Stimulated activated CD4-positive, alpha-beta T cell treated with anti-CD3 and anti-CD28 coated beads, Interleukin-4, amount 100 ng/mL, for 1 hour (primary cell): ENCODE data around the gene GID8.

Experiments used
- DNase-seq: peaks from one replicate; pipeline ENCODE4 v3.0.0-alpha.2; 2020

Gene GID8

DNA sequence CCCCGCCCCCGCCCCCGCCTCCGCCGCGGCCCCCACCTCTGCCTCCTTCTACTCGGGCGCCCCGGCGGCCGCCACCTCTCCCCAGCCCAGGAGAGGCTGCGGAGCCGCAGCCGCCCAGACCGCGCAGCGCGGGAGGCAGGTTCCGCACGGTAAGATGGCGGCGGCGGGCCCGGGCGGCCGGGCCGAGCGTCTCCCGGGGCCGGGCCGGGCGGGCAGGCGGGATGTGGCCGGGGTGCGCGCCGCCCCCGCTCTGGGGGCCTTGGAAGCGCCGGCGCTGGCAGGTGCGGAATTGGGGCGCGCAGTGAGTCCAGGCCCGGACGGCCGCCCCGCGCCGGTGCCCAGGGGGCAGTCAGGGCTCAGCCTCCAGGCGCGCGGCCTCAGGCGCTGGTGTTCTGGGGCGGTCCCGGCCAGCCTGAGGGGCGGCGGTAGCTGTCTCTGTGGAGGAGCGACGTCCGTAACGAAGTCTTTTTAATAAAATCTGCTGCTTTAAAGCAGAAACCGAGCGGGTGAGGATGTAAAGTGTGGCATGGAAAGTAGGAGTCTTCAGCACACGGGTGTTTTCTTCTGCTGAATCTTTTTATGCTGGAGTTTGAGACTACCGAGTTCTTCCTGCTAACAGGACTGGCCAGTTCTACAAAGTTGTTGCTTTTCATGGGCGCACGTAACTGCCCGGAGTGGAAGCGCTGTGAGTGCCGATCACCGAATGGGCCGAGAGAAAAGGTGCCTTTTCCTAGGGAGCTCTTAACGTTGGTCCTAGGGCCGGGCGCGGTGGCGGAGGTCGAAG lies at the start of gene GID8:
Gene GID8, plus strand, starts transcription at position 43 of the 784 bp plus-strand sequence. CDS start 3,356 bp downstream, outside the sequence.
- DNase-seq, result peak; percentile 51

DNA sequence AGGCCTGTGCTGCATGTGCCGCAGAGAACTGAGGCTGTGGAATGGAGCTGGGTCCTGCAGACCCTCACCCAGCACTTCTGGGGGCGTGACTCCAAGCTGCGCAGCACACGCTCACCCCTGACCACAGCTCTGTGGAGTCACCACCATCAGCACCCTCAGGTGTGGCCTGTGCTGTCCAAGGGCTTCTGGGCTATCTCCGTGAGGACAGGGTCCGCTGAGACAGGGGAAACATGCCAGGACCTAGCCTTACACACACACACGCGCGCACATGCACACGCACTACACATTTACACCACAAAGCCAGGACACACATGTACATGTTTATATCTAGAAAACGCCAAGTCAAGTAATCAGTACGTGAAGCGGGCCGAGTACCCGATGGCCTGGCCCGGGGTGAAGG lies 49.5 kb upstream of the GID8 start:
- DNase-seq, result no peak

DNA sequence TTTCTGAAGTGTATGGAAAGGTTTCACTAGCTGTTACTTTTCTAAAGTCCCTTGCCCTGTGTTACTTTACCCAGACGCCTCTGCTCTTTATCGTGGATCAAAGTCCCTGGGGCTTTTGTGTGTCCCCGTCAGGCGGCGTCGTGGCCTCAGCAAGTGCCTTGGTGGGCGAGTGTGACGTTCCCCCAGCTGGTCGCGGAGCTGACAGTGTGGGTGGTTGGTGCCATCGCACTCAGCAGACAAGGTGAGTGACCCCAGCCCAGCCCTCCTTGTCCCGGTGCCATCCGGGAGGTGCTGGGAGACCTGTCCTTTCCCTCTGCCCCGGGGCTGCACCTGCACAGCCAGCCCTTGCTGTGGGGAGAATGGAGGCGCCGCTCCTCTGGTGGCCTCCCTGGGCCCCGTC lies 49.0 kb upstream of the GID8 start:
- no peak for DNase-seq

DNA sequence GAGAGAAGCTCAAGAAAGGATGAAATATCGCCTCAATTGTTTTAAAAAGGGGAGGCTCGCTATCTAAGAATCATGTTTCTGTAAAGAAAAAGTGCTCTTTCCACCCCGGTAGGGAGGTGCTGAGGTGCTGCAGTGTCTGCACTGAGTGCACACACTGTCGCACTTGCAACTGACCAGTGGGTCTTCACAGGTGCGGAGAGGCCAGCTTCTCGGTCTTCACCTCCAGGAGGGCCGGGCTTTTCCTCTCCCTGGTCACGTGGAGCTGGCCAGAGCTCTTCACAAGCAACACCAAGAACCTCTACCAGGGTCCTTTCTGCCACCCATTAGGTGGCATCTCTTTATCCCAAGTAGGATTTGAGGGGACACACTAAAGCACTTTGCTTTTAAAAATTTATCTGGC lies 48.5 kb upstream of the GID8 start:
- DNase-seq, result no peak

DNA sequence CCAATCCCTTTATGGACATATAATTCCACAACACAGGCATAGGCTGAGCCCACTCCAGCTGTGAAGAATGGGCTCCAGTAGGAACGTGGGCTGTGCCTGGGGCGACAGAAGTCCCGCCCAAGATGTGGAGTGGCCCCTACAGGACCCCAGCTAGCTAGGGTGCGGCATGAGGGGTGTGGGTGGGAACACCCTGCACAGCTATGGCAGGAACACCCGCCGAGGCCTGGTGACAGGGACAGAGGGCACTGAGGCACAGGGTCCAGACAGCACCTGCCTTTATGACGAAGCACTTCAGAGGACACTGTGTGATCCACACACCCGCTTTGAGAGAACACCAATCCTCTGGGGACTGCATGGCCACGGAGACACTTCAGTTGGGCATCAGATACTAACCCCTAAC lies 48.1 kb upstream of the GID8 start:
- no peak for DNase-seq

DNA sequence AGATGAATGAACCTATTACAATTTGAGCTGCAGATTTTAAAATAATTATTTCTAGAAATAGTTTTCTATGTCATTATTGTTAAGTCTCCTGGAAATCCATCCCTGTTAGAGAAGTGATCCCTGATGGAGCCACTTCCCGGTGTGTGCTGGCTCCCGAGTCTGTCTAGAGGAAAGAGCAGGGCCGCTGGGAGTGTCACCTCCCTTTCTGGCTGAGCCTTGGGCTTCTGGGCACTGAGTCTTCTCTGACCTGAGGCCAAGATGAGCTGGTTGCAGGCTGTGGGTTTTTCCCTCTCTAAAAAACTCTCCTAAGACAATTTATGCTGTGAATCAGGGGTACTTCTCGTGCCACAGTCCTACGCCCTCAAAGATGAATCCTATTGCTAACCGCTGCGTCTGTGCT lies 47.5 kb upstream of the GID8 start:
- DNase-seq, result no peak

DNA sequence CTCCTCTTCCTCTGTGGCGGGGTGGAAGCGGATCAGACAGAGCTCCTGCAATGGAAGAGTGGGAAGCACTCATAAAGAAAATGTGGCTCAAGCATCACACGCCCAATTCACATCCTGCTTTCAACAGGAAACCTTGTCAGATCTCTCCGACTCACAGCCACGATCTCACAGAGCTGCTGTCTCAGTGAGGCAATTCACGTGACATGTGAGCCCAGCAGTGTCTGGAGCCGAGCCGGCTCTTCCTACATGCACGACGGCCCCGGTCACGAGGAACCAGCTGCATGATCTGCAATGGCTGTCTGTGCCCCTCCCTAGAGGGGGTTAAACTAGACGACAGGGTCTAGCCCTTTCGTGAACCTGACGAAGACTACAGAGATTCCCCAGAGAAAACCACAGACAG lies 46.8 kb upstream of the GID8 start:
- DNase-seq, result peak; percentile 26

DNA sequence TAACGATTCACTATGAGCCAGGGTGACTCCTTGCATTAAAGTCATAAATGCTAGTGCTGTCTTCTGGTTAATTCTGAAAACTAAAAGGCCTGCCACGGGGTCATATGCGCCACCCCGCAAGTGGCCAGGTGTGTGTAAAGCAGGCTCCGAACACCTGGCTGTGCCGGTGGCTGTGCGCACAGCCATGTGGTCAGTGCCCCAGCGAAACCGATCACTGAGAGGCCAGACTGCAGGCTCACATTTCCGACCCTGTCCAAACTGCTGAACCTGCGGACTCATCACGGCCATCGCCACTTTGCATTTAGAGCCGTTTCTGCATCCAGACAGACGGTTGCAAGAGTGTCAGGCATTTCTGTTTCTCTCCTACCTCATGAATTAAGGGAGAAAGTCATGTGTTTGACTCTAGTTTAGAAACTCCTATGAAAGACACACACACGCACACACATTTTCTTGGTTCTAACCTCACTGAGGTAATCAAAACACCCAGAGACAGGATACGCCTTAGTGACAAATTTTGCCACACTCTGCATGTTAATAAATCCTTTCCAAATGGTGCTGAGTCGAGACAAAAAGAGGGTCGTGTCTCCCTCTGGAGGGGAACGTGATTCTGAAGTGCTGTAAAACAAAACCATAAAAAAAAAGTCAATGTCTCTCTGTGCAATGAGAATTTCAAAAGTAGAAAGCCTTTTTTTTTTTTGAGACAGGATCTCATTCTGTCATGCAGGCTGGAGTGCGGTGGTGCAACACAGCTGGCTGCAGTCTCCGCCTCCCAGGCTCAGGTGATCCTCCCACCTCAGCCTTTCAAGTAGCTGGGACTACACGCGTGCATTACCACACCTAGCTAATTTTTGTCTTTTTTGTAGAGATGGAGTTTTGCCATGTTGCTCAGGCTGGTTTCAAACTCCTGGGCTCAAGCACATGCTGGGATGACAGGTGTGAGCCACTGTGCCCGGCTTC lies 45.3 kb upstream of the GID8 start:
- DNase-seq, result peak; percentile 22

DNA sequence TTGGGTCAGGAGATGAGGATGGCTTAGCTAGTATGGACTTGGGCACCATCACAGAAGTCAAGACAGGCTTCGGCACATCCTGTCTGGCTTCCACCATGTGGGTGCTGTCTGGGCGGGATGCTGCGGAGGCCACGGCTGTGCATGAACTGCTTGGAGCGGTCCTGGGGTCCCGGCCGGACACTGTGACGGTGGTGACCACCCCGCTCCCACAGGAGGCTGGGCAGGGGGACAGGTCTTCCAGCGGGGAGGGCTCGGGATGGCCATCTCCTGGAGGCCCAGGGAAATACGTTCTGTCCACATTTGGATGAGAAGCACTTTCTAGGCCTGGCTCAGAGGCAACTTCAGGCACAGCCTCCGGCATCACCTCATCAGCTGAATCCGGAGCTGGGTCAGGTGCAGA lies 44.2 kb upstream of the GID8 start:
- no peak for DNase-seq

DNA sequence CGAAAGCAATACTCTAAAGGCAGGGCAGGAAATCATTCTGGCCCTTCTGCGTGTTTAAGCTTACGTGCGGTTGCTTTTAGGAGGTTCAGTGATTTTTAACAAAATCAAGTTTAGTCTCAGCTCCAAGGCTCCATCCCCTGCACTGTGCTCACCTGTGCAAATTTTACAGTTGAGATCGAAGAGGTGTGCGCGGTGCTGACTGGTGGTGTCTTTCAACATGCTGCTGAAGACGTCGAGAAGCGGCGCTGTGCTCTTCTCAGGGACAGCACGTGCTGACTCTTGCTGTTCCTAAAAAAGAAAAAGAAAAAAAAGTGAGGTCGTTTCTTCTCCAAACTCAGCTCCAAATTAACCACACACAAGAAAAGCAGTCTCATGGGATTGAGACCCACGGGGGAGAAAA lies 43.7 kb upstream of the GID8 start:
- no peak for DNase-seq

DNA sequence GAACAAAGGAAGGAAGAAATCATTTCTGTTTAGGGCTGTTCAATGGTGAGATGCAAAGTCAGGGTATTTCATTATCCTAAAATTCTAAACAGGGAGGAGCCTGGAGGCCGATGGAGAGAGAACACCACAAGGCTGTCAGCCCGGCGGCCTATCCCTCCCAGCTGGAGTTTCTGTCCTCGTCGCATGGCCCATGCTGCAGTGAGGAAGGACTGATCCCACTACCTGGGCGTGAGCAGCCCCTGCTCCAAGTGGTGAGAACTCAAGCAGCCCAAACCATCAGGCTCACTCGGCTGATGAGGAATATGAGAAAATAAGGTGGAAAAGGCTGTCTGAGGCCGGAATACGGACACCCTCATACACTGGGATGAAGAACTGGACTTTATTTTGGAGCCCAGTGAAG lies 42.4 kb upstream of the GID8 start:
- DNase-seq, result no peak

DNA sequence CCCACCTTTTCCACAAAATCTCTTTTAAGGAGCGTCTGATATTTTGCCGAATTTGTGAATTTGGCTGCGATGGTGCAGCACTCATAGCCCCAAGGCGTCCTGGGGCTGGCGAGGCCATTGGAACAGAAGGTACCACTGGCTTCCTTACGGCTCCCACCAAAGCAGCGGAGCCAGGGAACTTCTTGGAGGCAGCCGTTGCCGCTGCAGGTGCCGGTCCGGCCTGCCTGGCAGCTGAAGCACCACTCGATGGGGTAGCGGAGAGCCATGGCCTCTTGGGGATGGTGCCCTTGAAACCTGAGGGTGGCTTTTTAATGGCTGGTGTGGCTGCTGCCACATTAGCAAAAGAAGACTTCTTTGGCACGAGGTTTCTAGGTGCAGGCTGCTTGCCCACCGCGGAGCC lies 41.4 kb upstream of the GID8 start:
- DNase-seq, result no peak

DNA sequence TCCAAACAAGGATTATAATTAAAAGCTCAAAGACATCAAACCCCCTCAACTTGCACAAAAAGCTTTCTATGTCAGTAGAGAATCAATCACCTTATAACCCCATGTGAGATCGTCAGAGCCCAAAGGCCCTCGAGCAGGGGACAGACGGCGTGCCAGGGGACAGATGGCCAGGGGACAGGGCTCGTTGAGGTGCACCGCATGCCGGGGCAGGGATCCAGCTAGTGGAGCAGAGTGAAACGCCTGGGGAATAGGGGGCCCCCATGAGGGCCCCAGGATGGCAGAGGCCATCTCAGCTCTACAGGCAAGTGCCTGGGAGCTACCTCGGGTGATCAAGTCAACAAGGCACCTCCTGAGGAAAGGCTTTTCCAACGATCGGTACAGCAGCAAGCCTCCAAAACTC lies 40.3 kb upstream of the GID8 start:
- no peak for DNase-seq

DNA sequence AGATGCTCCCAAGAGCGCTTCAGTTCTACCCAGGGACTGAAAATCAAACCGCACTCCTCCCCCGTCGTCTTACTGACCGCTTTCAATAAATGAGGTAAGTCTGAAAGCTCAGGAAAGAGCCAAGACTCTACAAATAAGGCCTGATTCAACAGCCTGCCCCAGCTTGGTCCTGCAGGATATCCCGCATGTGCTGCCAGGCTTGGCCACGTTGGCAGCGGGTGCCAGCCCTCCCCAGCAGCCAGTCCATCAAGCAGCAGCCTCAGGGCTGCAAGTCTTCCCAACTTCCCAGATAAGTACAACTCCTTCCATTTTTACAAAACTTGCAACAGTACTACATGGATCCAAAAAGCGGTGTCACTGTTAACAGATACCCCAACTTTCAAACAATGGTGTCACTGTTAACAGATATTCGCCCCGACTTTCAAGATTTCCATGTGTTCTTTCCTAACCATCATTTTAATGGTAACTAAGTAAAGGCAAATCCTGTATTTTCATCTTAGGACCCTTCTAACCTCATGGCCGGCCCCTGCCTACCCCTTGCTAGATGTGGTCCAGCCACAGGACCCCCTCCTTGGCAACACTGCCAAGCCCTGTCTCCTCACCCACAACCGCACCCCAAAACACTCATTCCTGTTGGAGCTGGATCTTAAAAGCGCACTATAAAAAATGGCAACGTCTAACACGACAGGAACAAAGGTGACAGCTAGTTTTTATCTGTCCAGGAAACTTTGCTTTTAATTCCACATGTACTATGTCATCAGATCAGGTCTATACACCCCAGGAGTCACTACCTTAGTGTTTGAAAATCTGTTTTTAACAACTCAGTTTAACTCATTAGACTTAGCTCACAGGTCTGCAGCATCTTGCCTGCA lies 39.6 kb upstream of the GID8 start:
- DNase-seq, result no peak

DNA sequence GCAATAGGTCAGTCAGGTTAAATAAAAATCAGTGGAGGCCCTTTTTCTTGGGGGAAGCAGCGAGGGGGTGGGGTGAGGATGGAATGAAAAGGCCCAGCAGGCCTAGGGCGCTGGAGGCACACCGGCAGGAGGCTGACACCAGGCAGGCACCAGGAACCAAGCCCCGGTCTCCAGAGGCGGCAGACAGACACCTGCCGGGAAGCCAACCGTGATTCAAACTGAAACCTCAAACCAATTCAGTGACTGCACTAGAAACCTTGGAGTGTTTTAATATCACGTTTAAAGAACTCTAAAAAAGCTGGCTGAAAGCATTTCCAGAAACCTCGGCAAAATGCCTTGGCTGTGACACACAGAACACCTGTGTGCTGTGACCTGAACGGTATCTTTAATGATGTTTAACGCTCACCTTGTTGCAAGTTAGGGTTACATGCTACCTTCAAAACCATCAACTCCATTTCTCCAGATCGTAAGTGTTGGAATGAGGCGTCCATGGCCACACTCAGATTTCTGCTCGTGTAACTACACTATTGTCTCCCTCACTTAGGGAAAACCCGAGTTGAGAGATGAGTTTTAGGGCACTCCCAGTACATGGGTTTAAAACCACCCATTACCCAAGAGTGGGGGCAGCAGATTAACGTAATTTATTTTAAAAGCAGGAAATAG lies 38.8 kb upstream of the GID8 start:
- peak; percentile 39 for DNase-seq

DNA sequence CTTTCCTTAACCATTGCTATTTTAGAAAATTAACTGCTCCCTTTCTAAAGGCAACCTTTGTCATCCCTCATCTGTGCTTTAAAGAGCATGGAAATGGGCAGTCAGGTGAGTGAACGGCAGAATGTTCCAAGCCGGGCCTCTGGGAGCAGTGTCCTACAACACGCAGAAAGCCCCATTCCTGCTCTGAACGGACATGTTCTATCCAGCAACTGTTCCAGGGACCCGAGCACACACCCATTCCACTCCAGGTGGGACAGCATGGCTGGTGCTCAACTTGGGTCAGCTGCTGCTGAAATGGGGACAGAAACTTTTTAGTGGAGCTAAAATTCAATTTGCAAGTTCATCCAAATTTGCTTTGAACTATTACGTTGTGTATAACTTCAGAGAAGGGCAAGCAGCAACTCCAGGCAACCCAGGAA lies 38.3 kb upstream of the GID8 start:
- DNase-seq, result no peak

DNA sequence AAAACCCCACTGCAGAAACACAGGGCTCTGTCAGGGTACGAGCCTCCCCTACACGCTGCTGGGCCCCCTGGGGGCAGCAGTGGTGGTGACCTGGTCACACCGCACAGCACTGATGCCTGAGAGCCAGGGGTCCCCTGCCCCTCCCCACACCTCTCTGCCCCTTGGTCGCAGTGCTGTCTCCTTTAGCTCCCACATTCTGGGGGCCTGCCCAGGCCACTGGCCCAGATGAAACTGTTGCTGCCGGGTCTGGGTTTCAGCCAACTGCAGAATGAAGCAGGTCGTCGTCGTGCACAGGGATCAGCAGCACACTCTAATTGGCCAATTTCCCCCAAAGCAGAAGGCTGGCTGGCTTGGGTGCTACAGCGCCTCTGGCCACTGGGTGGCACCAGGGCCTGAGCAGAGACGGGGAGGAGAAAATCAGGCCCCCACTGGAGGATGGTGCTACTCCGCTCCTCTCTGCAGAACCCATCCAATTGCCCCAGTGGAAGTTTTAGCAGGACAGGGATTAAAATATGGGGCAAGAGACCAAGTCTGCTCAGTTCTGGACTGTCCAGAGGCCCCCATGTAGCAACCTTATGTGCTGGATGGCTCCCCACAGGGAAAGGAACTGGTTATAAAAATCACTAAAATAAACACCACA lies 37.8 kb upstream of the GID8 start:
- DNase-seq, result peak; percentile 73

DNA sequence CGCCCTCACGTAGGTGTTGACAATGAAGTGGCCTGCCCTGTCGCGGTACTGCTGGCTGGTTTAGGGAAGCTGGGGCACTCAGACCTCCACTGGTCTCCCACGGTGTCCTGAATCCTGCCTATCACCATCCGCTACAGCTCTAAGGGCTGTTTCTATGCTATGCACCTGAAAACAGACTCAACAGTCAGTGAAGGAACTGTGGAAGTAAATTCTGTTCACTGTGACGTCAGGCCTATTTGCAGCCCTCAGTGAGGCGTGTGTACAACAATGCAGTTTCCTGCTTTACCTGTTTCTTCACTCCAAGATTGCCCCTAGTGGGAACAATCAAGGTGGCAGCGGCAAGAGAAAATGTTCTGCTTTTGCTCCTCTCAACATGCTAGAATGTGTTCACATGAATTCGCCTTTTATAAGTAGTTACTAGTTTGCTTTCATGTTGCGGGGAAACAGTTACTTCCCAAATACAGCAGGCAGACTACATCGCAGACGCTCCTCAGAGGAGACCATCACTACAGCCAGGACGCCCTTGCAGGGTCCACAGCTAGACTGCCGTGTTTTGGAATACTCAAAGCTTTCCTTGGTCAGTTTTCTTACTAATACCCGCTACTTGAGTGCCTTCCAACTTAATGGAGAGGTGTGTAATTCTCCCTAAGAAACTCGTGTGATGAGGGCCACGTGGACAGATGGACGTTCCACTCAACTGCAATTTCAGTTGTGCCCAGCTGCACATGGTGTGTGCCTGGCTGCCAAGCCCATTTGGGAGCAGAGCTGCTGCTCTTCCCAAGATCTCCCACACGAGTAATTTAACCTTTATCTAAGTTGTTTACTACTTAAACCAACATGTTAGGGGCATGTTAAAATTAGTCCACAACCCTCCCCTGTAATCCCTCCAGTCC lies 37.0 kb upstream of the GID8 start:
- DNase-seq, result no peak

DNA sequence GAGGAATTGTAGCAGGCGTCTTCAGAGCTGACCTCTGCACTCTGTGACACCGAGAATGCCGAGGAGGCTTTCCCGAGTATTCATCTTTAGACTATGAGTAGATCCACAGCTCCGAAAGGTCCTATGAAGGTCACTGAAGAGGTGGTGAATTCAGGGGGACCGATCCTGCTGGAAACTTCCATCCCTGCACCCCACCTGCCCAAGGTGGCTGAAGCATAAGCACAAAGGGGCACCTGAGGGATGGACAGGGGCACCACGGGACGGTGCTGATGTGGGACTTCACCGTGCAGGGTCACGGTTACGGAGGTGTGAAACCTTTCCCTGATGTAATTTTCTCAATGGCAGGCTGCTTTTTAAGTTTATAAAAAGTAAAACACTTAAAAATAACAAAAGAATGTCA lies 36.1 kb upstream of the GID8 start:
- DNase-seq, result no peak

DNA sequence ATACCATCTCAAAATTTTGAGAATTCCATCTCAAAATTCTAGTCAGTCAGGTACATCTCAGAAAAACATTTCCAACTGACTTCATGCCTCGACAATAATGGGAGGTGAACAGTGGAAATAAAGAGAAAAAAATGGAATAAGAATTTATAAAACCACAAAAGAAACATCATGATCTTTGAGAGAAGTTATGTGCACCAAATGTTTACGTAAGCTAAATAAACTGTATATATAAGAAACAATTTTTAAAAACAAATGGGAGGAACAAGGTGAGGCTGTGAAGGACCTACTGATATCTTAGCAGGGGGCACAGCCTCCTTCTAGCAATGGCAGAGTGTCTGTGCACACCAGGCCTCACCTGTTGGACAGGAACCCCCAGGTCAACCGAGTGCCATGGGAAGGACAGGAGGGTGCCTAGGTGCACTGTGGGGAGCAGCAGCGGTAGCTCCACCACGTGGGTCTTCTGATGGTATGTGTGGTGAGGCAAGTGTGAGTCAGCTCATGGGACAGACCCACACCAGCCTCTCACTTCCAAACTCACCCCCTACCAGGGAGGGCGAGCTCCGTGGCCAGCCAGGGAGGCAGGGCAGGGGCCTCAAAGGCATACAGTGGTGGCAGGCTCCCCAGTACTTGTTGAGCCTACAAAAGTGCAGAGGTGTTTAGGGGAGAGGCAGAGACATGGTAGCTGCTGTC lies 34.9 kb upstream of the GID8 start:
- DNase-seq, result no peak
